Measurements from ENCODE around the gene CHRD.

DNA sequence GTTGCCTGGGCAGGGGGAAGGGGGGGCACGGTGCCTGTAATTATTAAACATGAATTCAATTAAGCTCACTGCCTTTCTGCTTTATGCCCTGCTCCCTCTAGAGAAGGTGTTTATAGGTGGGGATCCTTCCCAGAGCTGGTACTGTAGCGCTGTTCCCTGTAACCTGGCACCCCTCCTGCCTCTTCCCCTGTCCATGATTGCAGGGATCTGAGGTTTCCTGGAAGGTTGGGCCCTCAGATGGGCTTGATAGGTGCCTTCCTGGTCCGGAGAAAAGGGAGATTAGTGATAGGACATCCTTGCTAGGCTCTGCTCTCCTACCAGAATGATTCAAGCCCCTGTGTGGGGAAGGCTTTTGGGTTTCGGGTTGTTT lies 44.6 kb upstream of the CHRD start:
- TF ChIP-seq, protein P1, sequence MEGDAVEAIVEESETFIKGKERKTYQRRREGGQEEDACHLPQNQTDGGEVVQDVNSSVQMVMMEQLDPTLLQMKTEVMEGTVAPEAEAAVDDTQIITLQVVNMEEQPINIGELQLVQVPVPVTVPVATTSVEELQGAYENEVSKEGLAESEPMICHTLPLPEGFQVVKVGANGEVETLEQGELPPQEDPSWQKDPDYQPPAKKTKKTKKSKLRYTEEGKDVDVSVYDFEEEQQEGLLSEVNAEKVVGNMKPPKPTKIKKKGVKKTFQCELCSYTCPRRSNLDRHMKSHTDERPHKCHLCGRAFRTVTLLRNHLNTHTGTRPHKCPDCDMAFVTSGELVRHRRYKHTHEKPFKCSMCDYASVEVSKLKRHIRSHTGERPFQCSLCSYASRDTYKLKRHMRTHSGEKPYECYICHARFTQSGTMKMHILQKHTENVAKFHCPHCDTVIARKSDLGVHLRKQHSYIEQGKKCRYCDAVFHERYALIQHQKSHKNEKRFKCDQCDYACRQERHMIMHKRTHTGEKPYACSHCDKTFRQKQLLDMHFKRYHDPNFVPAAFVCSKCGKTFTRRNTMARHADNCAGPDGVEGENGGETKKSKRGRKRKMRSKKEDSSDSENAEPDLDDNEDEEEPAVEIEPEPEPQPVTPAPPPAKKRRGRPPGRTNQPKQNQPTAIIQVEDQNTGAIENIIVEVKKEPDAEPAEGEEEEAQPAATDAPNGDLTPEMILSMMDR (IDR thresholded peaks at IDR 0.05) = no peak
- TF ChIP-seq ZNF138 (CRISPR knock-in tag; conservative IDR thresholded peaks at IDR 0.05) = no peak
- no peak for TF ChIP-seq KAT7 (CRISPR knock-in tag; IDR thresholded peaks at IDR 0.05; ENCODE audit: borderline replicate concordance)
- no peak for TF ChIP-seq ZBTB21 (CRISPR knock-in tag; IDR thresholded peaks at IDR 0.05; ENCODE audit: borderline replicate concordance)
- TF ChIP-seq, protein P2, sequence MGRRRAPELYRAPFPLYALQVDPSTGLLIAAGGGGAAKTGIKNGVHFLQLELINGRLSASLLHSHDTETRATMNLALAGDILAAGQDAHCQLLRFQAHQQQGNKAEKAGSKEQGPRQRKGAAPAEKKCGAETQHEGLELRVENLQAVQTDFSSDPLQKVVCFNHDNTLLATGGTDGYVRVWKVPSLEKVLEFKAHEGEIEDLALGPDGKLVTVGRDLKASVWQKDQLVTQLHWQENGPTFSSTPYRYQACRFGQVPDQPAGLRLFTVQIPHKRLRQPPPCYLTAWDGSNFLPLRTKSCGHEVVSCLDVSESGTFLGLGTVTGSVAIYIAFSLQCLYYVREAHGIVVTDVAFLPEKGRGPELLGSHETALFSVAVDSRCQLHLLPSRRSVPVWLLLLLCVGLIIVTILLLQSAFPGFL (CRISPR knock-in tag; IDR thresholded peaks at IDR 0.05; ENCODE audit: borderline replicate concordance) = no peak
- TF ChIP-seq, protein P3, sequence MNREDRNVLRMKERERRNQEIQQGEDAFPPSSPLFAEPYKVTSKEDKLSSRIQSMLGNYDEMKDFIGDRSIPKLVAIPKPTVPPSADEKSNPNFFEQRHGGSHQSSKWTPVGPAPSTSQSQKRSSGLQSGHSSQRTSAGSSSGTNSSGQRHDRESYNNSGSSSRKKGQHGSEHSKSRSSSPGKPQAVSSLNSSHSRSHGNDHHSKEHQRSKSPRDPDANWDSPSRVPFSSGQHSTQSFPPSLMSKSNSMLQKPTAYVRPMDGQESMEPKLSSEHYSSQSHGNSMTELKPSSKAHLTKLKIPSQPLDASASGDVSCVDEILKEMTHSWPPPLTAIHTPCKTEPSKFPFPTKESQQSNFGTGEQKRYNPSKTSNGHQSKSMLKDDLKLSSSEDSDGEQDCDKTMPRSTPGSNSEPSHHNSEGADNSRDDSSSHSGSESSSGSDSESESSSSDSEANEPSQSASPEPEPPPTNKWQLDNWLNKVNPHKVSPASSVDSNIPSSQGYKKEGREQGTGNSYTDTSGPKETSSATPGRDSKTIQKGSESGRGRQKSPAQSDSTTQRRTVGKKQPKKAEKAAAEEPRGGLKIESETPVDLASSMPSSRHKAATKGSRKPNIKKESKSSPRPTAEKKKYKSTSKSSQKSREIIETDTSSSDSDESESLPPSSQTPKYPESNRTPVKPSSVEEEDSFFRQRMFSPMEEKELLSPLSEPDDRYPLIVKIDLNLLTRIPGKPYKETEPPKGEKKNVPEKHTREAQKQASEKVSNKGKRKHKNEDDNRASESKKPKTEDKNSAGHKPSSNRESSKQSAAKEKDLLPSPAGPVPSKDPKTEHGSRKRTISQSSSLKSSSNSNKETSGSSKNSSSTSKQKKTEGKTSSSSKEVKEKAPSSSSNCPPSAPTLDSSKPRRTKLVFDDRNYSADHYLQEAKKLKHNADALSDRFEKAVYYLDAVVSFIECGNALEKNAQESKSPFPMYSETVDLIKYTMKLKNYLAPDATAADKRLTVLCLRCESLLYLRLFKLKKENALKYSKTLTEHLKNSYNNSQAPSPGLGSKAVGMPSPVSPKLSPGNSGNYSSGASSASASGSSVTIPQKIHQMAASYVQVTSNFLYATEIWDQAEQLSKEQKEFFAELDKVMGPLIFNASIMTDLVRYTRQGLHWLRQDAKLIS (CRISPR knock-in tag; IDR thresholded peaks at IDR 0.05; ENCODE audit: borderline replicate concordance) = no peak
- TF ChIP-seq, protein P4, sequence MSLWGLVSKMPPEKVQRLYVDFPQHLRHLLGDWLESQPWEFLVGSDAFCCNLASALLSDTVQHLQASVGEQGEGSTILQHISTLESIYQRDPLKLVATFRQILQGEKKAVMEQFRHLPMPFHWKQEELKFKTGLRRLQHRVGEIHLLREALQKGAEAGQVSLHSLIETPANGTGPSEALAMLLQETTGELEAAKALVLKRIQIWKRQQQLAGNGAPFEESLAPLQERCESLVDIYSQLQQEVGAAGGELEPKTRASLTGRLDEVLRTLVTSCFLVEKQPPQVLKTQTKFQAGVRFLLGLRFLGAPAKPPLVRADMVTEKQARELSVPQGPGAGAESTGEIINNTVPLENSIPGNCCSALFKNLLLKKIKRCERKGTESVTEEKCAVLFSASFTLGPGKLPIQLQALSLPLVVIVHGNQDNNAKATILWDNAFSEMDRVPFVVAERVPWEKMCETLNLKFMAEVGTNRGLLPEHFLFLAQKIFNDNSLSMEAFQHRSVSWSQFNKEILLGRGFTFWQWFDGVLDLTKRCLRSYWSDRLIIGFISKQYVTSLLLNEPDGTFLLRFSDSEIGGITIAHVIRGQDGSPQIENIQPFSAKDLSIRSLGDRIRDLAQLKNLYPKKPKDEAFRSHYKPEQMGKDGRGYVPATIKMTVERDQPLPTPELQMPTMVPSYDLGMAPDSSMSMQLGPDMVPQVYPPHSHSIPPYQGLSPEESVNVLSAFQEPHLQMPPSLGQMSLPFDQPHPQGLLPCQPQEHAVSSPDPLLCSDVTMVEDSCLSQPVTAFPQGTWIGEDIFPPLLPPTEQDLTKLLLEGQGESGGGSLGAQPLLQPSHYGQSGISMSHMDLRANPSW (CRISPR knock-in tag; conservative IDR thresholded peaks at IDR 0.05; ENCODE audit: low read depth) = no peak
- TF ChIP-seq SP1 (CRISPR knock-in tag; conservative IDR thresholded peaks at IDR 0.05) = no peak
- no peak for TF ChIP-seq FOXP1 (CRISPR knock-in tag; IDR thresholded peaks at IDR 0.05; ENCODE audit: borderline replicate concordance)
- no peak for TF ChIP-seq ESRRA (CRISPR knock-in tag; IDR thresholded peaks at IDR 0.05; ENCODE audit: borderline replicate concordance)
- TF ChIP-seq SOX15 (CRISPR knock-in tag; IDR thresholded peaks at IDR 0.05) = no peak
- TF ChIP-seq NFYB (CRISPR knock-in tag; conservative IDR thresholded peaks at IDR 0.05; ENCODE audit: low read depth) = no peak
- no peak for TF ChIP-seq CBFB (CRISPR knock-in tag; IDR thresholded peaks at IDR 0.05; ENCODE audit: low read depth)
